B cell (primary cell): ENCODE measurements around the gene HPD. TPM values are rescaled to one million over a fixed set of nuclear protein-coding genes. Genes with fewer than 3 reads are reported as not detected.

ENCODE experiments used
- ATAC-seq: fragments of 200-7000 bp; cut with Tn5 transposase; one replicate; pipeline ENCODE4 v1.10.0; 2021; ENCODE audit warnings: low read depth, mild to moderate bottlenecking, moderate number of reproducible peaks, moderate library complexity
- CTCF ChIA-PET: fragments of 350-600 bp; sonication (Branson Sonifier 250); formaldehyde crosslinking; loops from one replicate; lab custom pipeline; 2021; ENCODE audit warnings: antibody characterized with exemption, inconsistent platforms; lab: Charles Lee
- POLR2A ChIA-PET: fragments of 350-600 bp; sonication (Branson Sonifier 250); formaldehyde crosslinking; loops from one replicate; lab custom pipeline; 2021; ENCODE audit warnings: antibody characterized with exemption; lab: Charles Lee
- DNase-seq: peaks from one replicate; pipeline ENCODE4 v3.0.0; 2013
- H2AFZ ChIP-seq: 2 replicates; pipeline ENCODE4 v1.6.1; 2012; ENCODE audit warnings: mild to moderate bottlenecking, low read depth, low read length; ENCODE audit not compliant: insufficient read depth, poor library complexity, severe bottlenecking
- H3K27ac ChIP-seq, 2 donors: 1 replicate in 1 of 2; 2 replicates in 1 of 2; pipeline ENCODE4 v1.5.1; 2012 to 2013; ENCODE audit warnings: low read length in 2 of 2, mild to moderate bottlenecking in 2 of 2, moderate library complexity in 1 of 2
- H3K27me3 ChIP-seq, 4 experiments: fragments of 200-600 bp in 1 of 4; sonication (generic) in 1 of 4; replicated peaks in 1 of 4; 1 replicate in 2 of 4; 2 replicates in 2 of 4; pipeline versions ENCODE4 v1.6.1 to v1.7.0; 2013 to 2016; ENCODE audit warnings: low read length in 3 of 4, mild to moderate bottlenecking in 2 of 4, mixed read lengths in 1 of 4, moderate library complexity in 1 of 4; ENCODE audit not compliant: insufficient read depth in 4 of 4, control insufficient read depth in 3 of 4; ENCODE audit errors: control extremely low read depth in 1 of 4
- H3K36me3 ChIP-seq, 2 experiments: replicated peaks in 1 of 2; 1 replicate in 1 of 2; 2 replicates in 1 of 2; pipeline versions ENCODE4 v1.6.1 to v1.7.1; 2013; ENCODE audit warnings: low read length in 1 of 2; ENCODE audit not compliant: insufficient read depth in 2 of 2, control insufficient read depth in 1 of 2; ENCODE audit errors: control extremely low read depth in 1 of 2, extremely low read depth in 1 of 2
- H3K4me1 ChIP-seq, 2 donors: fragments of 200-600 bp in 1 of 2; sonication (generic) in 1 of 2; 1 replicate in 1 of 2; 2 replicates in 1 of 2; pipeline versions ENCODE4 v1.5.1 to v1.6.1; 2013 to 2017; ENCODE audit warnings: low read length in 2 of 2; ENCODE audit not compliant: control insufficient read depth in 2 of 2, insufficient read depth in 2 of 2
- H3K4me2 ChIP-seq: replicated peaks from 2 replicates; pipeline ENCODE3; 2012; ENCODE audit warnings: mild to moderate bottlenecking, low read depth, low read length; ENCODE audit not compliant: poor library complexity, severe bottlenecking
- H3K4me3 ChIP-seq, 5 experiments: fragments of 200-600 bp in 1 of 5; sonication (generic) in 1 of 5; 1 replicate in 3 of 5; 2 replicates in 2 of 5; pipeline versions ENCODE4 v1.5.1 to v1.7.0; 2011 to 2016; ENCODE audit warnings: low read length in 4 of 5, mild to moderate bottlenecking in 4 of 5, low read depth in 2 of 5, control low read depth in 1 of 5, moderate library complexity in 1 of 5; ENCODE audit not compliant: insufficient read depth in 1 of 5; ENCODE audit errors: control extremely low read depth in 1 of 5, extremely low read depth in 1 of 5
- H3K79me2 ChIP-seq: fragments of 200-600 bp; sonication (generic); one replicate; pipeline ENCODE4 v1.6.0; 2016; ENCODE audit warnings: low read length; ENCODE audit not compliant: control insufficient read depth, insufficient read depth
- H3K9ac ChIP-seq: fragments of 200-600 bp; sonication (generic); 2 replicates; pipeline ENCODE4 v1.6.1; 2017; ENCODE audit warnings: mild to moderate bottlenecking, low read length, moderate library complexity
- H3K9me3 ChIP-seq, 3 donors: one replicate each; pipeline versions ENCODE4 v1.6.1 to v1.7.1; 2013; ENCODE audit warnings: low read length in 2 of 3; ENCODE audit not compliant: control insufficient read depth in 2 of 3, insufficient read depth in 1 of 3; ENCODE audit errors: control extremely low read depth in 1 of 3
- H4K20me1 ChIP-seq: 2 replicates; pipeline ENCODE4 v1.6.0; 2012; ENCODE audit warnings: mild to moderate bottlenecking, low read length; ENCODE audit not compliant: insufficient read depth, control insufficient read depth, poor library complexity, severe bottlenecking
- H3K27ac Mint-ChIP-seq: one replicate; pipeline ENCODE4 v1.8.0; 2021; ENCODE audit warnings: mixed read lengths
- H3K27me3 Mint-ChIP-seq: one replicate; pipeline ENCODE4 v1.8.0; 2021; ENCODE audit warnings: mixed read lengths
- H3K4me1 Mint-ChIP-seq: one replicate; pipeline ENCODE4 v1.8.0; 2021; ENCODE audit warnings: mixed read lengths
- H3K4me3 Mint-ChIP-seq: one replicate; pipeline ENCODE4 v1.8.0; 2021; ENCODE audit warnings: mixed read lengths
- H3K9me3 Mint-ChIP-seq: one replicate; pipeline ENCODE4 v1.8.0; 2022; ENCODE audit warnings: mixed read lengths; ENCODE audit not compliant: insufficient read depth
- CTCF ChIP-seq: fragments of 200-600 bp; IDR thresholded peaks from one replicate; pipeline ENCODE4 v1.8.0; 2022; ENCODE audit warnings: antibody characterized with exemption, mild to moderate bottlenecking
- EZH2 ChIP-seq: IDR thresholded peaks from 2 replicates; pipeline ENCODE4 v1.6.1; 2012; ENCODE audit warnings: borderline replicate concordance, low read depth, mild to moderate bottlenecking, moderate library complexity, low read length; ENCODE audit not compliant: insufficient read depth, poor library complexity, severe bottlenecking
- WGBS: methylation state at CpG from one replicate; pipeline ENCODE4 v1.1.5; 2013; ENCODE audit warnings: missing lambda C conversion rate; ENCODE audit not compliant: insufficient coverage; 5-methylcytosine and 5-hydroxymethylcytosine counted together
- intact Hi-C: fragments of 100-400 bp; cut with micrococcal nuclease; formaldehyde crosslinking; loops from one replicate; pipeline ENCODE4 v1.10.0; 2022
- polyA plus RNA-seq: library from polyadenylated mRNA; depleted of rRNA; stranded (reverse); fragments of >200 nt; gene quantifications from 2 replicates; pipeline ENCODE4 v1.2.3, GENCODE V29; 2012
- total RNA-seq, 2 donors: library from RNA; stranded (reverse); fragments of 120-200 nt in 1 of 2; gene quantifications; 1 replicate in 1 of 2; 2 replicates in 1 of 2; pipeline versions ENCODE4 v1.2.3 to v1.2.4, GENCODE V29; 2013 to 2022

Gene HPD
- total and polyA plus RNA-seq, 2 donors (not counting 1 experiment from before 2014, with no cell fraction given) = not detected

- Histone ChIP-seq H3K27ac (no peak overlapping the region), H3K4me2 (no peak overlapping the region), H3K27me3 (no peaks in the 10 kb centered on the region), H4K20me1 (no peaks in the 10 kb centered on the region), H3K79me2 (no peaks in the 10 kb centered on the region), H3K4me1 (peaks cover 6 to 21% of the 10 kb centered on the region in 2 donors), H3K9ac (no peak overlapping the region), H3K9me3 (no peaks in the 10 kb centered on the region), H2AFZ (no peak overlapping the region), H3K4me3 (no peak overlapping the region), H3K36me3 (no peaks in the 10 kb centered on the region)
- WGBS = 94% methylated on average over 1 of the region's 1 CpG
- ATAC-seq (no peak), DNase-seq (no peak)
- intact Hi-C loops = no loop called here
- ChIA-PET CTCF (interaction anchor here (0.6 kb wide), 1 partner anchor 538 kb away, joined by 8 read pairs; no protein-coding TSS in a partner anchor), POLR2A (no interaction called here)
- H3K4me1 Mint-ChIP-seq = peaks cover 7% of the 10 kb centered on the region
- H3K27me3 Mint-ChIP-seq = no peaks in the 10 kb centered on the region
- no peak for TF ChIP-seq EZH2
- no peak for TF ChIP-seq CTCF
- H3K4me3 Mint-ChIP-seq = no peak overlapping the region
- no peaks in the 10 kb centered on the region for H3K9me3 Mint-ChIP-seq
- no peak overlapping the region for H3K27ac Mint-ChIP-seq
Observed at GRCh38 chr12:121860257-121860656, 1.6 kb upstream of the HPD start.

DNA sequence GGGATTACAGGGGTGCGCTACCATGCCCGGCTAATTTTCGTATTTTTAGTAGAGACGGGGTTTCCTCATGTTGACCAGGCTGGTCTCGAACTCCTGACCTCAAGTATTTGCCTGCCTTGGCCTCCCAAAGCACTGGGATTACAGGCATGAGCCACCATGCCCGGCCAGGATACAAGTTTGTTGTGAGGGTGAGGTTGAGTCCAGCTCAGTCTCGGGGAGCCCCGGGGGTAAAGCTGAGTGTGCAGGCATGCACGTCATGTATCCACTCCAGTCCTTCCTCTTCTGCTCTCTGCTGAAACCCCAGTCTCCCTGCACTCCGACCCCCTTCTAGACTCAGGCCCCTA is 369 bp downstream of the HPD start:
- H3K36me3 ChIP-seq = no peaks in the 10 kb centered on the region
- 94% methylated on average over 8 of the region's 10 CpGs for WGBS
- ATAC-seq (no peak), DNase-seq (no peak)
- no peak for TF ChIP-seq EZH2
- TF ChIP-seq CTCF = no peak
- H3K27ac ChIP-seq = no peak overlapping the region
- H3K79me2 ChIP-seq = no peaks in the 10 kb centered on the region
- intact Hi-C loops = no loop called here
- H4K20me1 ChIP-seq = no peaks in the 10 kb centered on the region
- no peak overlapping the region for H3K4me3 ChIP-seq
- Mint-ChIP-seq H3K4me1 (peaks cover 11% of the 10 kb centered on the region), H3K27me3 (no peaks in the 10 kb centered on the region), H3K9me3 (no peaks in the 10 kb centered on the region), H3K27ac (no peak overlapping the region), H3K4me3 (no peak overlapping the region)
- no peak overlapping the region for H3K4me2 ChIP-seq
- H2AFZ ChIP-seq = no peak overlapping the region
- H3K27me3 ChIP-seq = no peaks in the 10 kb centered on the region
- no peak overlapping the region for H3K9ac ChIP-seq
- H3K9me3 ChIP-seq = no peaks in the 10 kb centered on the region
- peaks cover 6 to 25% of the 10 kb centered on the region in 2 donors for H3K4me1 ChIP-seq
- POLR2A ChIA-PET = no interaction called here
- CTCF ChIA-PET = interaction anchor here (0.6 kb wide), 1 partner anchor 33 kb away, joined by 3 read pairs; no protein-coding TSS in a partner anchor
